ENCODE data around the gene MRTFB.

The MRTFB gene

DNA sequence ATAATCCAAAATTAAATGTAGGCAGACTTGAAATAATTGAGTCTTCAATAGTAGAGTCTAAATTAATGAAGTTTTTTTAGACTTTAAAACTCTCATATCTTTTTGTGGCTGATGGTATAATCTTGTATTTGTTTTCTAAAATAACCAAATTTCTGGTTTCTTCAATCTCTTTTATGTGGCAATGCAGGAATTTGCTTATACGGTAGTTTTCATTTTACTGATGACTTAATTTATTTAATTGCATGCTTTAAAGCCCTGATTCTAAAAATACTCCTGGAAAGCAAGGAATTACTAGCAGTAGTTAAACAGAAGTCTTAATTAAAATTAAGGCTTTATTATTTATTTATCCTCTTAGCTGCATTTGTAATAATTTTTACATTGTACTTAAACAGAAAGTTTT is 15.4 kb downstream of the MRTFB start:
- H3K36me3 Mint-ChIP-seq (ENCODE audit: low read depth): peaks cover 3% of the 10 kb centered on the region

DNA sequence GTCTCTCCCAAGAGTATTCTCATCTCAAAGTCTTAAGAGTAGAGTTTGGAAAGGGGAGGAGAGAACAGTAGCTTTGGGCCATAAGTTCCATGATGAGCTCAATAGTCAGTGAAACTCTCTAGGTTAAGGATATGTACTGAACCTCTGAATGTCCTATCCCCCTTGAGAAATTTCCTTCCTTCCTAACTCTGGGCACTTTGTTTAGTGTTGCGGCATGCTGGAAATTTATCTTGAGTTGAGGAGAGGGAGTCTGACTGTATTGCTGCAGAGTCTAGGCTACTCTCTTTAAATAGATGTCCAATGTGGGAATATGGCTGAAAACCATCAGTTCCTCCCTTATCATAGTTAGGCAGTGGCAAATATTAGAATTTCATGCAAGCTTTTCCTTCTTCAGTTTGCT is 16.1 kb downstream of the MRTFB start:
- H3K27ac Mint-ChIP-seq: no peak overlapping the region
- H3K27me3 Mint-ChIP-seq (ENCODE audit: low read depth): no peaks in the 10 kb centered on the region
- no peaks in the 10 kb centered on the region for H3K9me3 Mint-ChIP-seq
- H3K4me1 Mint-ChIP-seq (ENCODE audit: low read depth): no peaks in the 10 kb centered on the region
- no peak for DNase-seq (ENCODE audit: low spot score)
- H3K36me3 Mint-ChIP-seq (ENCODE audit: low read depth): peaks cover 1% of the 10 kb centered on the region
- no peak overlapping the region for H3K4me3 Mint-ChIP-seq

More for the DNA sequence above, 15.4 kb downstream of the MRTFB start:
- Mint-ChIP-seq H3K9me3 (no peaks in the 10 kb centered on the region), H3K4me3 (no peak overlapping the region), H3K27ac (no peak overlapping the region), H3K4me1 (ENCODE audit: low read depth) (no peaks in the 10 kb centered on the region), H3K27me3 (ENCODE audit: low read depth) (no peaks in the 10 kb centered on the region)
- DNase-seq (ENCODE audit: low spot score): no peak

DNA sequence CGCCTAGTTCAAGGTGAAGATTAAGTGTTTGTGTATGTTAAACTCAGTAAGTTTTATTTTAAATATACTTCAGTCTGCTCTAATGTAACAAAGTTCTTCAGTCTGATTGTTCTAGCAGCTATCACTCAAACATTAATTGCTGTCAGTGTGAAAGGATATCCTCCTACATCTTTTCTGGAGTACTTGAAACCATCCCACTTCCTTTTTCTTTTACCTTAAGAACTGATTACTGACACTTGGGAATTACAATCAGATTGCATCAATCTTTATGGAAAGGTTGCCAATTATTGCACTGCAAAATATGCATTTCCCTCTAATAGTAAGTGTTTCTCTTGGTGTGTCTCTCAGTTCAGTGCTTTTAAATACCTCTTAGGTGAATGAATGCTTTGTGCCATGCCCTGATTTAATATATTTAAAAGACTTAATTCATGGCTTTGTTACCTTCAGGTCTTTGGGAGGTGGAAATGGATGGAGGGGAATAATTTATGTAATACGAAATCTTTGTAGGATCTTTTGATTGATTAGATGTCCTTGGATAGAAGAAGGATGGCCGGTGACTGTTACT is 16.6 kb downstream of the MRTFB start:
- H3K4me1 Mint-ChIP-seq (ENCODE audit: low read depth): no peaks in the 10 kb centered on the region
- H3K27ac Mint-ChIP-seq: no peak overlapping the region
- H3K36me3 Mint-ChIP-seq (ENCODE audit: low read depth): peaks cover 1% of the 10 kb centered on the region
- no peak overlapping the region for H3K4me3 Mint-ChIP-seq
- no peaks in the 10 kb centered on the region for H3K27me3 Mint-ChIP-seq (ENCODE audit: low read depth)
- DNase-seq (ENCODE audit: low spot score): no peak
- no peaks in the 10 kb centered on the region for H3K9me3 Mint-ChIP-seq

DNA sequence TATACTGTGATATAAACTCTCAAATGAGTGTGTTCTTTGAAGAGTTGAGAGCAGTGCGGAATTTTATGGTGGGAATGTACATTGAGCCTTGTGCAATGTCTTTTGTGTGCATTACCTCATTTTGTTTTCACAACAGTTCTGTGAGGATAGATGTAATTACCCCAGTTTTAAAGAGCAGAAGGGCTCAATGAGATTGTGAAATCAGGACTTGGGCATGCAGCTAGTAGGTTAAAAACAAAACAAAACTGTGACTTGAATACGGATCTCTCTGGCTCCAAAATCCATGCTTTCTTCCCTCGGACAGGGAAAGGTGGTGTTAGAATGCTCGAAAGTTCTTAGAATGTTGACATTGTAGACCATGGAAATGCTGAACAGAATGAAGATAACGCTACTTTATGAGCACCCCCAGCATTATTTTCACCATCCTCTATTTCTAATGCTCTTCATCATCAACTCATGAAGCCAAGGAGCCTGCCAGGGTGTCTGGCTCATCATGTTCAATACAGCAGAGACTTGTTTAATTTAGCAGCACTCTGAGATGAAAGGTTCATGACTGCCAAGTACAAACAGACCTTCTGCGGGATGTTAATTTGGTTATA is 17.1 kb downstream of the MRTFB start:
- H3K4me3 Mint-ChIP-seq: no peak overlapping the region
- H3K9me3 Mint-ChIP-seq: no peaks in the 10 kb centered on the region
- DNase-seq (ENCODE audit: low spot score): no peak
- H3K27me3 Mint-ChIP-seq (ENCODE audit: low read depth): no peaks in the 10 kb centered on the region
- H3K27ac Mint-ChIP-seq: no peak overlapping the region
- no peaks in the 10 kb centered on the region for H3K4me1 Mint-ChIP-seq (ENCODE audit: low read depth)
- peaks cover 1% of the 10 kb centered on the region for H3K36me3 Mint-ChIP-seq (ENCODE audit: low read depth)

DNA sequence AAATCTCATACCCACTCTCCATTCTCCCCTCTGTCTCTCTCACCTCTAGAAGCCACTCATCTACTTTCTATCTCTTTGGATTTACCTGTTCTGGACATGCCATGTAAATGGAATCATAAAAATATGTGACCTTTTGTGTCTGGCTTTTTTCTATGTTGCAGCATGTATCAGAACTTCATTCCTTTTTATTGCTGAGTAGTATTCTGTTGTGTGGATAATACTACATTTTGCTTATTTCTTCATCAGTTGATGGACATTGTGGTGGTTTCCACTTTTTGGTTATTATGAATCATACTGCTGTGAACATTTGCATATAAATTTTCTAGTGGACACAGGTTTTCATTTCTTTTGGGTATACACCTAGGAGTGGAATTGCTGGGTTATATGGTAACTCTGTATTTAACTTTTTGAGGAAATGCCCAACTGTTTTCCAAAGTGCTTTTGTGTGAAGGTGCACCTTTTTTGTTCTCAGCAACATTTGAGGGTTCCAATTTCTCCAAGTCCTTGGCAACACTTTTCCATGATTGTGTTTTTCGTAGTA is 18.2 kb downstream of the MRTFB start:
- no peaks in the 10 kb centered on the region for H3K27me3 Mint-ChIP-seq (ENCODE audit: low read depth)
- H3K4me3 Mint-ChIP-seq: no peak overlapping the region
- no peaks in the 10 kb centered on the region for H3K9me3 Mint-ChIP-seq
- H3K36me3 Mint-ChIP-seq (ENCODE audit: low read depth): no peaks in the 10 kb centered on the region
- H3K4me1 Mint-ChIP-seq (ENCODE audit: low read depth): no peaks in the 10 kb centered on the region
- no peak for DNase-seq (ENCODE audit: low spot score)
- H3K27ac Mint-ChIP-seq: no peak overlapping the region

DNA sequence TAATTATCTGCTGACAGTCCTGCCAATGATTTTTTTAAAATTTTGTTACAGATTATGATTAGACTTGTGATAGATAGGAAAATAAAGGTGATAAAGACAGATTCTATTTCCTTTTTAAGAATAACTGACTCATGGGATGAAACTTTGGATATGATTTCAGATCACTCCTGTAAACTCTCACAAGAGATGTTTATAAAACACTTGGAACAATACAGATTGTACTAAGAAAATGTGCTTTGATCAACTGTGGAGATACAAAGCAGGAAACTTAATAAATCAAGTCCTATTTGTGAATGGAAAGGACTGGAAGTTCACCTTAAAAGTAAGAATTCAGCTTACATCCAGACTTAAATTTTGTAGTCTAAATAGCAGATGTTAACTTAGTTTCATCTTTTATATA is 21.4 kb downstream of the MRTFB start:
- Mint-ChIP-seq H3K36me3 (ENCODE audit: low read depth) (no peaks in the 10 kb centered on the region), H3K4me1 (ENCODE audit: low read depth) (no peaks in the 10 kb centered on the region), H3K9me3 (no peaks in the 10 kb centered on the region), H3K27me3 (ENCODE audit: low read depth) (no peaks in the 10 kb centered on the region), H3K27ac (no peak overlapping the region), H3K4me3 (no peak overlapping the region)
- no peak for DNase-seq (ENCODE audit: low spot score)

DNA sequence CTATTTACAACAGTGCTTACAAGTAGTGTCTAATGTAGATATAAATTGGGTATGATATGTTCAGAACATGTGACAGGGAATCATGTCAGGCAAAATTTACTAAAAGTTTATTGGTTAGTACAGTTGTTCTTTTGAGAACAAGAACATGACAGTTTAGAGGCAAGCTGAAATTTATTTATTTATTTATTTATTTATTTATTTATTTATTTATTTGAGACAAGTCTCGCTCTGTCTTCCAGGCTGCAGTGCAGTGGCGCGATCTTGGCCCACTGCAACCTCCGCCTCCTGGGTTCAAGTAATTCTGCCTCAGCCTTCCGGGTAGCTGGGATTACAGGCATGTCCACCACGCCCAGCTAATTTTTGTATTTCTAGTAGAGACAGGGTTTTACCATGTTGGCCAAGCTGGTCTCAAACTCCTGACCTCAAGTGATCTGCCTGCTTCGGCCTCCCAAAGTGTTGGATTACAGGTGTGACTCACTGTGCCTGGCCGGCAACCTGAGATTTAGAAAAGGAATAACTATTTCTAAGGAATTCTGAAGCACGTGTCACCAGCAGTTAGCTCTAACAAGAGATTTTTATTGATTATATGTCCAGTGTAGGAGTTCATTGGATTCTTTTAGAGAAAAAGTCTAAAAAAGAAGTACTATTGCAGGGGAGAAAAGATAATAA is 24.9 kb downstream of the MRTFB start:
- Mint-ChIP-seq H3K36me3 (ENCODE audit: low read depth) (peaks cover 3% of the 10 kb centered on the region), H3K4me1 (ENCODE audit: low read depth) (peaks cover 3% of the 10 kb centered on the region), H3K27me3 (ENCODE audit: low read depth) (no peaks in the 10 kb centered on the region), H3K9me3 (no peaks in the 10 kb centered on the region), H3K27ac (no peak overlapping the region), H3K4me3 (no peak overlapping the region)
- no peak for DNase-seq (ENCODE audit: low spot score)

DNA sequence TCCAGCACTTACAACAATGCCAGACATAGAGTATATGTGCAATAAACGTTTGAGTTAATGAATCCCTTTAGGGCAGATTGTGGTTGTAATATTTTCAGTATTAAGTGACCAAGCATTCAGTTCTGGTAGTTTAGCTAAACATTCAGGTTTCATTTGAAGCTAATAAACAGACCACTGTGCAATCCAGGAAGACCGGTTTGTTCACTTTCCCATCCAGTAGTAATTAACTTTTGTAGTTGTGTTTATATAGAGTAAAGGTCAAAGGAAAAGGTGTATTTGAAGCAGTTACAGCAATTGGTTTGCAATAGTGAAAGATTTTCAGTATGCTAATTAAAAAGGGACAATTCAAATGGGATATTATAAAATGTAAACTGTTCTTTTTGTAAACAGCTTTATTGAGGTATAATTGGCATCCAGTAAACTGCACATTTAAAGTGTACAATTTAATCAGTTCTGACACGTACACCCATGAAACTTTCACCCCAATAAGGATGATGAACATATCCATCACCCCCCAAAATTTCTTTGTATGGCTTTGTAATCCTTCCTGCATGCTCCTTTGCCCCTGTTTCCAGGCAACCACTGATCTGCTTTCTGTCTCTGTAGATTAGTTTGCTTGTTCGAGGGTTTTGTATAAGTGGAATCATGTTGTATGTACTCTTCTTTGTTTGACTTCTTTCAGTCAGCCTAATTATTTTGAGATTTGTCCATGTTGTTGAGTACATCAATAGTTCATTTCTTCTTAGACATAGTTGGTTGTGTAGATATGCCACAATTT is 26.3 kb downstream of the MRTFB start:
- Mint-ChIP-seq H3K27ac (no peak overlapping the region), H3K4me1 (ENCODE audit: low read depth) (peaks cover 9% of the 10 kb centered on the region), H3K27me3 (ENCODE audit: low read depth) (no peaks in the 10 kb centered on the region), H3K36me3 (ENCODE audit: low read depth) (peaks cover 3% of the 10 kb centered on the region), H3K9me3 (no peaks in the 10 kb centered on the region), H3K4me3 (no peak overlapping the region)
- DNase-seq (ENCODE audit: low spot score): no peak

DNA sequence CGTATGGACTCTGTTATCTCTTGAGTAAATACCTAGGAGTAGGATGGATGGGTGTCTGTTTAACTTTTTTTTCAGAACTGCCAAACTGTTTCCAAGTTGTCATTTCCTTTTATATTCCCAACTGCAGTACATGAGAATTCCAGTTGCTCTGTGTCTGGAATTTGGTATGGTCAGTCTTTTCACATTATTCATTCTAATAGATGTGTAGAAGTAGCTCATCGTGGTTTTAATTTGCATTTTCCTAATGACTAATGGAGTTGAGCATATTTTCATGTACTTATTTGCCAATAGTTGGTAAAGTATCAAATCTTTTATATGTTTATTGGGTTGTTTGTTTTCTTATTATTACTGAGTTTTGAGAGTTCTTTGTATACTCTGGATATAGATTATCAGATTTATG is 27.0 kb downstream of the MRTFB start:
- Mint-ChIP-seq H3K27ac (no peak overlapping the region), H3K27me3 (ENCODE audit: low read depth) (no peaks in the 10 kb centered on the region), H3K4me1 (ENCODE audit: low read depth) (peaks cover 9% of the 10 kb centered on the region), H3K4me3 (no peak overlapping the region), H3K9me3 (no peaks in the 10 kb centered on the region), H3K36me3 (ENCODE audit: low read depth) (peaks cover 3% of the 10 kb centered on the region)
- DNase-seq (ENCODE audit: low spot score): no peak

DNA sequence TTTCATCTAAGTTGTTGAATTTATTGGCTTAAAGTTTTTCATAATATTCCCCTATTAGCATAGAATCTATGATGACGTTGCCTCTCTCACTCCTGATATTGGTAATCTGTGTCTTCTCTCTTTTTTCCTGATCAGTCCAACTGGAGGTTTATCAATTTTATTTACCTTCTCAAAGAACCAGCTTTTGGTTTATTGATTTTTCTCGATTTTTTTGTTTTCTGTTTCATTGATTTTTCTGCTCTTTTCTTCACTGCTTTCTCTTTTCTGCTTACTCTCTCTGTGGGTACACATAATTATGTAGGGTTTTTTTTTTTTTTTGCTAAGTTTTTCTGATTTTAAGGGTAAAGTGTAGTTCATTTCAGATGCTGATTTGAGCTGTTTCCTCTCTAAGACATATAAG is 29.7 kb downstream of the MRTFB start:
- Mint-ChIP-seq H3K4me3 (no peak overlapping the region), H3K27me3 (ENCODE audit: low read depth) (no peaks in the 10 kb centered on the region), H3K27ac (no peak overlapping the region), H3K4me1 (ENCODE audit: low read depth) (peaks cover 11% of the 10 kb centered on the region), H3K9me3 (no peaks in the 10 kb centered on the region), H3K36me3 (ENCODE audit: low read depth) (peaks cover 3% of the 10 kb centered on the region)
- no peak for DNase-seq (ENCODE audit: low spot score)

DNA sequence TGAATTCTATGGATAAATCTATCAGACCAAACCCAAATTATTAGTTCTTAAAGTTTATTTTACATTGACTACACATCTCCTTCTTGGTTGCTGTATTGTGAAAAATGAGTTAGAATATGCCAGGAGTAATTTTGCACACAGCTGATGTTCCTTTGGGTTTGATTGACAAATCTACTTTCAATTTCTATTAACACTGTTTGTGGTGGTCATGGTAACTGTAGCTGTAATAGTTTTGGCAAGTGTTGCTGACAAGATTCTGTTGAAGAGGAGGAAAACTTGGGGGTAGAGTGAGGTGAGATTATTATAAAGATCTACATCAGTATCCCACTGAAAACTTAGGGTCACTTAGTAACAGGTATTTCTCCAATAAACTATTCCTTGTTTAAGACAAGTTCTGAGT is 30.3 kb downstream of the MRTFB start:
- Mint-ChIP-seq H3K4me1 (ENCODE audit: low read depth) (peaks cover 11% of the 10 kb centered on the region), H3K27me3 (ENCODE audit: low read depth) (no peaks in the 10 kb centered on the region), H3K9me3 (no peaks in the 10 kb centered on the region), H3K4me3 (no peak overlapping the region), H3K36me3 (ENCODE audit: low read depth) (peaks cover 3% of the 10 kb centered on the region), H3K27ac (no peak overlapping the region)
- no peak for DNase-seq (ENCODE audit: low spot score)

DNA sequence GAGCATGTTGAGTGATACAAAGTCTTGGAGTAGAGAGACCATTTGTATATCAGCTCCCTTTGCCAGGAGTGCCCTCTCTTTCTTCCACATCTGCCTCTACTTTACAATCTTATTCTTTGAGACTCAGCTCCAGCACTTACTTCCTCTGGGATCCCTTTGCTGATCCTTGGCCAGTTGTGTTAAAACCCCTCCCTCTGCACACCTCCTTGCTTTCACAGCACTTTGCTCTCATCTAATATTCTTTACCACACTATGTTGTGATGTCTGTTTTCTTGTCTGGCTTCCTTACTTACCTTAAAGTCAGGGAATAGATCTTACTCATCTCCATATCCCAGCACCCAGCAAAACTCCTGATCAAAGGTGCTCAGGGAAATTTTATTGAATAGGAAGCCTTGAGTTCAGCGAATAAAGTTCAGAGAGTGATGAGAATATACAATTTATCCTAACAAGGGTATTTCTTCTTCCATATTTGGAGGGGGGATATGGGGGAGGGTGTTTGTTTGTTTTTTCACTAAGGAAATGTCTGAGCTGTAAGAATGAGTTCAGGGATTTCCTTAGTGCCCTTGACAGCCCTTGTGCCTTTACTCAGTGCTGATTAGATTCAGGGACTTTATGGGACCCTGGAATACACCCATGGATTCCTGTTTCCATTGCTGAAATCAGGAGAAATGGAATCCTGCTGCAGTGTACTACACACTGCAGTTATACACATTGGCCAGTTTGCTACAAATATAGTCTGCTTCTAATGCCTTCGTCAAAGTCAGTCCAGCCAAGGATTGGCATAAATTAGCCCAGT is 32.0 kb downstream of the MRTFB start:
- no peak overlapping the region for H3K4me3 Mint-ChIP-seq
- no peak for DNase-seq (ENCODE audit: low spot score)
- peaks cover 11% of the 10 kb centered on the region for H3K4me1 Mint-ChIP-seq (ENCODE audit: low read depth)
- no peaks in the 10 kb centered on the region for H3K27me3 Mint-ChIP-seq (ENCODE audit: low read depth)
- no peaks in the 10 kb centered on the region for H3K9me3 Mint-ChIP-seq
- no peaks in the 10 kb centered on the region for H3K36me3 Mint-ChIP-seq (ENCODE audit: low read depth)
- H3K27ac Mint-ChIP-seq: no peak overlapping the region

DNA sequence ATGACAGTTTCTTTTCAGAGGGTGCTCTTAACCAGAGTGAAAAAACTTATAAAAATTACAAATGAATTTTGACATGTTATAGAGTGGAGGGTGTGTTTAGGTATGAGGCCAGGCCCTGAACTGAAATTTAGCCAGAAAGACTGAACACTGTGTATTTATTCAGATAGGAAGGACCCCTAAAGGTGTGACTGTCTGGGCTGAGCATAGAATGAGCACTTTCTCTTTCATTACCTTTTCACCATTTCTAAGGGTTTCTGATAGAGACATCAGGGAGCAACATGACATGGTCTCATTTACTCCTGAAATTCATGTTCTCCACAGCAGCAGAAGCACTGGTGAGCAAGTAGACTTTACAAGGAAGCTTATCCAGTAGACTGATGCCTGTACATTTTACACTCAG is 32.9 kb downstream of the MRTFB start:
- Mint-ChIP-seq H3K4me1 (ENCODE audit: low read depth) (peaks cover 13% of the 10 kb centered on the region), H3K27me3 (ENCODE audit: low read depth) (no peaks in the 10 kb centered on the region), H3K4me3 (no peak overlapping the region), H3K27ac (no peak overlapping the region), H3K9me3 (no peaks in the 10 kb centered on the region), H3K36me3 (ENCODE audit: low read depth) (no peaks in the 10 kb centered on the region)
- no peak for DNase-seq (ENCODE audit: low spot score)

Data from T-helper 2 cell treated with Interferon-gamma antibody and Interleukin-4, amounts not matched to agents 5 μg/mL and 100 μg/mL, for 36 hours (primary cell).